ENCODE results near the gene ERFL.

Gene ERFL

DNA sequence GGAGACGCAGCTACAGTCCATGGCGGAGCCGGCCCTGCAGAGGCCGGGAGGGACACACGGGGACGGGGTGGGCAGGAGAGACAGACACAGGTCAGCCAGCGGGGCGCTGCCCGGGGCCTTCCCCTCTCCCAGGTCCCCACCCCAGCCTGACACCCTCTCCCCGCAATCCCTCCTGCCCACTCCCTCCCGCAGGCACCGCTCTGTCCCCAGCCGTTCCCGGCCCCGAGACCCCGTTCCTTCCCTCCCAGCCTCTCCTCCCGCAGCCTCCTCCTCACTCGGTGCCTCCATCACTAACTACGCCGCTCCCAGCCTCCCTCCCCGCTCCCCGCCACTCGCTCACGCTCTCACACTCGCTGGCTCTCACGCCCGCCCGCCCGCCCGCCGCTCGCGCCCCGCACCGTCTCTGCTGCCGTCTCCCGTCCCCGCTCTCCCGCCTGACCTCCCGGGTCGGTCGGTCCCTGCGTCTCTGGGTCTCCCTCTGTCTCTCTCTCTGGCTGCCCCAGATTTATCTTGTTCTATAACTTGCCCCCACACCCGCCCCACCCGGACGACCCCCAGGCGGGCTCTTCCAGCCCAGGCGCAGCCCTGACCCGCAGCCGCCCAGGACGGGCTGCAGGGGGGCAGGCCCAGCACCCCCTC lies 15.2 kb downstream of the ERFL start:
- no peak for DNase-seq

DNA sequence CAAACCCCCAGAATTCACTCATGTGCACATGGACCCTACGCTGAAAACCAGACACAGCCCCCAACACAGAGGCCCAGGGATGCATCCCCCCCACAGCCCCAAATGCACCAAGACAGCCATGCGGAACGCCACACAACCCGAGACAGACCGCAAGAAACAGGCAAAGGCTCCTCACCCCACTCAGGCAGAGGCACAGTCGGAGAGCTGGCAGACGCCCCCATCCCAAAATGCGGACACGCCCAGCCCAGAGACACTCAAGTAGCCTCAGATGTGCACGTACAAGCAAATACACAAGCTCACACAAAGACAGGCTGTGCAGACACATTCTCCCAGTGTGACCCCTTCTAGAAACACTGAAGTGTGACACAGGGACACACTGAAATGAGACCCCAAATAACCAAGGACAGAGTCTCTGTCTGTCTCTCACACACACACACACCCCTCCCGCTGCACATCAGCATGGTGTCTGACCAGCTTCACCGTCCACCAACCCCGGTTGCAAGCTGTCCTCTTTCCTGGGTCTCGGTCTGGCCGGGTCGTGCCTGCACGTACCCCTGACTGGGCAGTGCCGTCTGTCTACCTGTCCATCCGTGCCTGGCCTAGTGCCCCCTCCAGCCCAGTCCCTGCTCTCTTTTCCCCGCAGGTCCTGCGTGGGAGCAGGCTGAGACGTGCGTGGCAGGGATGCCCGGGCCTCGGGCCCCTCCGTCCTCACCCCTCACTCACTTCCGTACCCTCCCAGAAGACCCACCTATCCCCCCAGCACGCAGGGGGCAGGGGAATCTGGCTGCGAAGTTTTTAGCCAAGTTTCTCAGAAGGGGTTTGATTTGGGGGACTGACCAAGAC lies 16.1 kb downstream of the ERFL start:
- DNase-seq, result no peak

DNA sequence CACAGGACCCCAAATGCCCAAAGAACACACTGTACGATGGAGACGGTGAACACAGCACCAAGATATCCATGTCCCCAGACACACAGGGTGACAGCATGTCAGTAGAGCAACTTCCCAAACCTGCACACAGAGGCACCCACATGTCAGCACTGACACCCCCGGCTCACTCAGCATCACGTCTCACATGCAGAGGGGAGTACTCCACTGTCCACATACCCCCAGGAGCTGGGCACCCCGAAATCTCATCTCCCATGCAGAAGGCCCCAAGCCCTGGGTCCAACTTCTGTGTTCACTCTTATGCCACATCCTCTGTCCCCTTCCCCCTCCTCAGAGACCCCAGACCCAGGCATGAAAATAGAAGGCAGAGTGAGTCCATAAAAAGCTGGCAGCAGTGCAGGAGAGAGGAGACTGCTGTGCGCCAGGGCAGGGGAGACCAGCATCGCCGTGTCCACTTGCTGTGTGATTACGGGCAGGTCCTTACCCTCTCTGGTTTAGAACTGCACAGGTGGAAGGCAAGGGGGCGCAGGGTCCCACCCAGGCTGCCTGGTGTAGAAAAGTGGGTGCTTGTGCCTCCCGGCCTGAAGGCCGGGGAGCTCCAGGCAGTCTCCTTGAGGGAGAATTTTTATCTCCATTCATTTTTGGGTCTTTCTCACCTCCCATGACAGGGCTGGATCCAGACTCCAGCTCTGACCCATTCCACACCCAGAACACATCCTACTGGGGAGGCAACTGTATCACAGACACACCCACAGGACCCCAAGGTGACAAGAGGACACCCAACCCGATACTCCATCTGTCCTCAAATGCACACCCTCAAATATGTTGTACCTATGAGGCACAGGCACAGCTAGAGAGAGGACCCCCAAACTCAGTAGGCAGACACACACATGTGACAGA lies 17.0 kb downstream of the ERFL start:
- no peak for DNase-seq

DNA sequence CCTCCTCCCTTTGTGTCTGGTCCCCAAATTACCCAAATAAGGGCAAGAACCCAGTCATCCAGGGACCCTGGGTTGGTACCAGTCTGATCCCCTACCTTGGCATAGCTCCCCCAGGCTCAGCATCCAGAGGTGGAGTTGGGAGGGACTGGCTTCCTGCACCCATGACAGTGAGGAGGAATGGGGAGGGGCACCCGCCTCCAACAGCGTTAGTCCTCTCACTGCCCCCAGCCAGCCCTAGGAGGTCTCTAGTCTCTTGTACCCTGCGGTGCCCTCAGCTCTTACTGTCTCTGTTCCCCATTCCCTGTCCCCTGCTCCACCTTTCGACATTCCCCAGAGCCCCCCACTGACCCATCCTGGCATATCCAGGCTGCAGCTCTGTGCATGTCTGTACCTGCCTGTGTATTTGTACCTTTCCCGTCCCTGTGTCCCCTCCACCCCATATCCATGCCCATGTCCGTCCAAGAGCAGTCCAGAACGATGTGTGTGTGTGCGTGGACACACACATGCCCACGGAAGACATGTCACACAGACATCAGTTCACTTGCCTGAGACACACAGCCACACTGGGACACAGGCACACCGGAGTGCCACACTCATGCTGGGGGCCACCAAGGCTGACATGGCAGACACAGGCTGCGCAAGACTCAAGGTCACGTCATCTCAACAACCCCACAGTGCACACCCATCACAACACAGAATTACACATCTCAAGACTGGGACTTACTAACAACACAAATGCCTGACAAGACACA lies 17.8 kb downstream of the ERFL start:
- no peak for DNase-seq

DNA sequence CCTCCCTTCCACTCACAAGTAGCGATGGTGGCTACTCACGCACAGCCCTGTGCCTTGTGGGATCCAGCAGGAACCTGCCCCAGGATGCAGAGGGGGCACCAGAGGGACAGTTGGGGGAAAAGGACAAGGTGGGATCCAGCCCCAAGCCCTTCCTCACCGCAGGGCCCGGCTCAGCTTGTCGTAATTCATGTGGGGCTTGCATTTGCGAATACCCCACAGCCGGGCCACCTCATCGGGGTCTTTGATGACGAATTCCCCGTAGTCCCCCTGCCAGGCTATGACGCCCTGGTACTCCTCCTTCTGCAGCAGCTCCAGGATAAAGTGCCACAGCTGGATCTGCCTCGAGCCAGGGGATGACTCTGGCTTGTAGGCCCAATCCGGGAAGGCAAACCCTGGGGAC lies 18.5 kb downstream of the ERFL start:
- DNase-seq, result no peak

DNA sequence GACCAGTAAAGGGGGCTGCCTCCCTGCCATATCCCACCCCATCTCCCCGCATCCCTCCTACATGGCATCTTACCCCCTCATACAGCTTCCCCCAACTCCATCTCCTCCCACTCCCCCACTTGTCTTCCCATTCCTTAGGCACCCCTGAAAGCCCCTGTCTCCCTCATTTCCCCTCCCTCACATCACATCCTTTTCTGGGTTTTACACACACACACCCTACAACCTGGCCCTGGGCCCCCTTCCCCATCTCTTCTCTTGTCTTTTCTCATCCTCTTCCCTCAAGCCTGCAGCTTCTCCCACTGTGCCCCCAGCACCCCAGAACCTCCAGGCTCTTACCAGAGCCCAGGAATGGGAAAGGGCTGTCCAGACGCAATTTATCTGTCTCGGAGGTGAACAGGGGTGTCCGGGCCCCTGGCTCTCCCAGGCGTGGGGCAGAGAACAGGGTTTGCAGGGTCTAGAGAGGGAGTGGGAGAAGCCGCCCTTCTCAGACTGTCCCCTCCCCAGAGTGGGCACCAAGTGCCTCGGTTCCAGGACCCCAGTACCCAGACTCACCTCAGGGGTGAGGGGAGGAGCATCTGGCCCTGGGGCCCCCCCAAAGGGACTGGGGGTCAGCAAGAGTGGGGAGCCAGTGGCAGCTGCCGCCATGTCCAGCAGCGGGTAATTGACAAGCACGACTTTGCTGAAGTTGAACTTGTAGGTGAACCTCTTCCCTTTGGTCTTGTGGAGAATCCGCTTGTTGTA lies 19.4 kb downstream of the ERFL start:
- no peak for DNase-seq

DNA sequence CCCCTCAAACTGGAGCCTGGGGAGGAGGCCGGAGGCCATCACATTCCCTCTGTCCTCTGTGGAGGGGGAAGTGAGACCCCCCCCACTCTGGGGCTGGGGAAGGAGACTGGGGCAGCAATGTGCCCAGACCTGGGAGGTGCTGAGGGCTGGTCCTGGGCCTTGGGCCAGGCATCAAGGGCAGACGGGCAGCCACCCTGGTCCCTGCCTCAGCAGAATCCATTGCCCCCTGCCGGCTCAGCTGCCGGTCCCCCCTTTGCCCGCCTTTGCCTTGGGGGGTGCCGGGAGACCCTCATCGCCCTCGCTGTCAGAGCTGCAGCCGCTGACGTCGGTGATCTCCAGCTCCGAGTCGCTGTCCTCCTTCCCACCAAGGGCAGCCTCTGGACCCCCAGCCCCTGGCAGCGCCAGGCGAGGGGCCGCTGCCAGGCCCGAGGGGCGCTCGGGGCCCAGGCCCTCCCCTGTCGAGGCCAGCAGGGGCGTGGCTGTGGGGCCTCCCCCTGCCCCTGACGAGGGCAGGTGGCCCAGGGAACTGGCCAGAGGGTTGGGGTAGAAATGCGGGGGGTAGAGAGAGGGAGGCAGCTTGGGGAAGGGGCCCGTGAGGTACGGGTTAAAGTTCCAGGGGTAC lies 20.1 kb downstream of the ERFL start:
- DNase-seq, result no peak

DNA sequence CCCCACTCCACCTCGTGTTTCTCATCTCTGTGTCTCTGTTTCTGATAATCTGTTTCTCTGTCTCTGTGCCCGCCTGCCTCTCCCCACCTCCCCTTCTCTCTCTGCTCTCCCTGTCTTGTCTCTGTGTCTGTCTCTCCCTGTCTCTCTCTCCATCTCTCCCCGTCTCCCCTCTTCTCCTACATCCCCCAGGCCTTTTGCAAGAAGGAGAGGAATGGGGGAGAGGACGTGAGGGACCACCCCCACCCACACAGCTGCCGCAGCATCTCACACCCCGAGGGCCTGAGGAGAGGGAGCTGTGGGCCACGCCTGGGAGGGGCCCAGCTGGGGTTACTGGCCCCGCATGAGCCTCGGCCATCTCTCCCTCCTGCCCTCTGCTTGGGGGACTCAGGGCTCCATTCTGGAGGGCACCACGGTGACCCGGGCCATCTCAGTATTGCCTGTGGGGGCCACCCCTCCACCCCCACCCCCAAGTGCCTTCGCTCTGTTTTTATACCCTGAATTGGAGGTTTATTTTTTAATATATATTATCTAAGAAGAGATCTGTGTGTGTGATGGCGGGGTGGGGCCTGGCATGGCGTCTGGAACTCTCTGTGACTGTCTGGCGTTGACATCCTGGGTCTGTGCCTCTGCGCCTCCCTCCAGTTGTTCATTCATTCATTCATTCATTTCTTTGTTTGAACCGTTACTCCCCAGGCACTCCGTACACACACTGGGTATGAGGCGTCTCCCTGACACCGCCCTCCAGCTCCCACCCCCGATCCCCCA lies 21.2 kb downstream of the ERFL start:
- DNase-seq, result no peak

DNA sequence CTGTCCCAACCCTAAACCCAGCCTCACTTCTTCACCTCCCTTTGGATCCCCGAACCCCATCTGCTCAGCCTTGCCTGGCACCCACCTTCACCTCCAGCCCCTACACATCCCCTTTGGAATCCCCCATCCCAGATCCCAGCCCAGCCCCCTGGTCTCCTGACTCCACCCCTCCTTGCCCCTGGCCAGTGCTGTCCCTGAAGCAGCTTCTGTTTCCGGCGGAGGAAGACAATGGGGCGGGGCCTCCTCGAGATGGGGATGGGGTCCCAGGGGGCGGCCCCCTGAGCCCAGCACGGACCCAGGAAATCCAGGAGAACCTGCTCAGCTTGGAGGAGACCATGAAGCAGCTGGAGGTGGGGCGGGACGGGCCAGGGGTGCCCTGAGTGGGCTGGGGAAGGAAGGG lies 22.0 kb downstream of the ERFL start:
- no peak for DNase-seq

DNA sequence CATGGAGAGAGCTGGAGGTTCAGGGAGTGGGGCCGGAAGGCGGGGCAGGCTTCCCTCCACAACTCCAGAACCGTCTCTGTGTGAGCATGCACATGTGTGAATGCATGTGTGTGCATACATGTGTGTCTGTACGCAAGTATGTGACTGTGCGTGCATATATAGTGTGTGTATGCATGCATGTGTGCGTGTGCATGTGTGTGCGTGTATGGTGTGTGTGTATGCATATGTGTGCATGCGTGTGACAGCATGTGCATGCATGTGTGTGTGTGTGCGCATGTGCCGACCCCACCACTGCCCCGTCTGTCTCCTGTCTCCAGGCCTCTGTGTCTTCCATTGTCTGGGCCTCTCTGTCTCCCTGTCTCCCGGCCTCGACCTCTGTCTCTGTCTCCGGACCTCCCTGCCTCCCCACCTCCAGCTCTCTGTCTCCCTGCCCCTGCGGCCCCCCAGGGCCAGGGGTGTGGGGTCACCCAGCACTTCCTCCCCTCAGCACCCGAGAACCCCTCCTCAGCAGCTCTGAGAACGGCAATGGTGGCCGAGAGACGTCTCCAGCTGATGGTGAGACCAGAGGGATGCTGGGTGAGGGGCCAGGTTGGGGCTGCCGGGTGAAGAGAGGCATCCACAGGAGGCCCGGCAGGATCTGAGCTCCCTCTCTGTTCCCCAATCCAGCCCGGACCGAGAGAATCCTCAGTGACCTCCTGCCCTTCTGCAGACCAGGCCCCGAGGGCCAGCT lies 22.8 kb downstream of the ERFL start:
- no peak for DNase-seq

DNA sequence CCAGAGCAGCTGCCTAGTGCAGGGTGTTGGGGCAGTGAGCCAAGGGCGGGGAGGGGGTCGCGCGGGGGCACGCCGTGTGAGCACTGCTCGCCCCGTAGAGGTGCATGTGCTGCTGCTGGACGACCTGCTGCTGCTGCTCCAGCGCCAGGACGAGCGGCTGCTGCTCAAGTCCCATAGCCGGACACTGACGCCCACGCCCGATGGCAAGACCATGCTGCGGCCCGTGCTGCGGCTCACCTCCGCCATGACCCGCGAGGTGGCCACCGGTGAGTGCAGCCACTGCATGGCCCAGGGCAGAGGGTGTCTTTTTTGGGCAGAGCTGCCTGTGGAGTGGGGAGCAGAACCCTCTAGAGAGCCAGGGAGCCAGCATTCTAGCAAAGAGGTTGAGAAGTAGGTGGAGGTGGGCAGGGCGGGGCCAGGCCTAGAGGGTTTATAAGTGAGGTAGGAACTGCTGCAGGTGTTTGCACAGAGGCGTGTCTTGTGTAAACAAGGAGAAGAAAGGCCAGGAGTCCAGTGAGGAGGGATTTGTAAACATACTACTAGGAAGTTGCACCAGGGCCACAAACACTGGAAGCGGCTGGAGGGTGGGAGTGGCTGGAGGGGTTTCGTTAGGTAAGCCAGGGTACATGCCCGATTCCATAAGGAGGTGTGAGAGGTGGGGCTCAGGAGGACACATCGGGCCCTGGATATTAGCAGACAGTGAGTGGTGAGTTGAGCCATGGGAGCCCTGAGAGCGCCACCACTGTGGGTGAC lies 24.0 kb downstream of the ERFL start:
- no peak for DNase-seq

DNA sequence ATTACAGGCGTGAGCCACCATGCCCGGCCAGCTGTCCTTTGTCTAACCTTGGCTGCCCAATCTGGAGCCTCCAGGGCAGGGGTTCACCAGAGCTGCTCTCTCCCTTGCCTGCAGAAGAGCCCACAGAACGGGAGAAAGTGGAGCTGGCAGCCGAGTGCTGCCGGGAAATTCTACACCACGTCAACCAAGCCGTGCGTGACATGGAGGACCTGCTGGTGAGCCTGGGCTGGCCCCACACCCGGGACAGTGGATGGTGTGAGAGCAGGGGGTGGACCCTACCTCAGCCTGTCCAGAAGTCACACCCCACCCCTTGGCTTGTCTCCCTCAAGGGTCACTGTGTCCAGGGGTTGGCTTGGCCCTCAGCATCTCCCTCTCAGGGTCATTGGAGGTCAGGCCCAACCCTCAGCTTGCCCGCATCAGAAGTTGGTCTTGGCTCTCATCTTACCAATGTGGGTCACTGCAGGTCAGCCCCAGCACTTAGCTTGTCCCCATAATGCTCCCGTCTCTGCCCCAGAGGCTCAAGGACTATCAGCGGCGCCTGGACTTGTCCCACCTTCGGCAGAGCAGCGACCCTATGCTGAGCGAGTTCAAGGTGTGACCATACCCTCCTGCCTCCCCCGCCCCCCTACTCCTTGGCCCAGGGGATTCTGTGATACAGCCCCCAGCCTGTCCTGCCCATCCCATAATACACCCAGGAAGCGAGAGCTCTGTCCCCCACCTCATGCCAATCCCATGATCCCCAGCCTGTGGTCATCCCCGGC lies 24.9 kb downstream of the ERFL start:
- no peak for DNase-seq

DNA sequence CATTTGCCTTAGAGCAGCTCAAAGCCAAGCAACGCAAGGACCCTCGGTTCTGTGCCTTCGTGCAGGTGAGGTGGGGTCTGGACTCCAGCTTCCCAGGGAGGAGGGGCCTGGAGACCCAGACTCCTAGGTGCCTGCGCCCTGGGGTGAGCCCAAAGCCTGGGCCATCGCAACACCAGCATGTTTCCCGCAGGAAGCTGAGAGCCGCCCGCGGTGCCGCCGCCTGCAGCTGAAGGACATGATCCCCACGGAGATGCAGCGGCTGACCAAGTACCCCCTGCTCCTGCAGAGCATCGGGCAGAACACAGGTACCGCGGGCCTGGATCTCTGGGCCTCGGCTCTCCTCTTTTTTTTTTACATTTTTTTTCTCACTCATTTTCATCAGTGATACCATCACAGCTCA lies 25.7 kb downstream of the ERFL start:
- no peak for DNase-seq

DNA sequence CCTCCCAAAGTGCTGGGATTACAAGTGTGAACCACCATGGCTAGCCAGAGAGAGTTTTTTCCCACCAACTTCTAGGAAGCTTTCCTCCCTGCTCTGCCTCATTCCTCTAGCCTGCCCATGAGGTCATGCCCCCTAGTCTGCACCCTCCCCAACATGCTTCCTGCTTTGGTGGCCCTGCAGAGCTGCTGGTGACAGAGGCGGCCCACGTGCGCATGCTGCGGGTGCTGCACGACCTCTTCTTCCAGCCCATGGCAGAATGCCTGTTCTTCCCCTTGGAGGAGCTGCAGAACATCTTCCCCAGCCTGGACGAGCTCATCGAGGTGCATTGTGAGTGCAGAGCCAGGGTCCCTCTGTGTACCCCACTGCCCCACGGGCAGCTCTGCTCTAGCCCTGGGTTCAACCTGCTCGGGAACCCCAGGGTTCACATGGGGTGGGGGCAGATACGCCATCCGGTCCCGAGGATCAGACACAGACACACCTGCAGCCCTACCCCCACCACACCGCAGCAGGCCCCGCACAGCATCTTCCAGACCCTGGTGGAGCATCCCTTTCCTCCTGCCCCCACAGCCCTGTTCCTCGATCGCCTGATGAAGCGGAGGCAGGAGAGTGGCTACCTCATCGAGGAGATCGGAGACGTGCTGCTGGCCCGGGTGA lies 26.4 kb downstream of the ERFL start:
- no peak for DNase-seq

DNA sequence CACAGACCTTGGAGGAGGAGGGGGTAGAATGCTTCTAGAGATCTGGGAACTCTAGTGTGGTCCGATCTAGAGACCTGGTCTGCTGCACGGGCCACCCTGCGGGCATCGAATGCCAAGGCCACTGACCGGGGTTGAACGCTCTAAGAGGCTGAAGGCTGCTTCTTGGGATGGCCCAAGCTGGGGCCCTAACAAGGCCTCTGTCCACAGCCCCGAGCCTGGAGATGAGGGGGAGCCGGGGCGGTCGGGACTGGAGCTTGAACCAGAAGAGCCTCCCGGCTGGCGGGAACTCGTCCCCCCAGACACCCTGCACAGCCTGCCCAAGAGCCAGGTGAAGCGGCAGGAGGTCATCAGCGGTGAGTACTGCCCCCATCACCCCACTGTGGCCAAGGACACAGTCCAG lies 30.0 kb downstream of the ERFL start:
- DNase-seq, result no peak

DNA sequence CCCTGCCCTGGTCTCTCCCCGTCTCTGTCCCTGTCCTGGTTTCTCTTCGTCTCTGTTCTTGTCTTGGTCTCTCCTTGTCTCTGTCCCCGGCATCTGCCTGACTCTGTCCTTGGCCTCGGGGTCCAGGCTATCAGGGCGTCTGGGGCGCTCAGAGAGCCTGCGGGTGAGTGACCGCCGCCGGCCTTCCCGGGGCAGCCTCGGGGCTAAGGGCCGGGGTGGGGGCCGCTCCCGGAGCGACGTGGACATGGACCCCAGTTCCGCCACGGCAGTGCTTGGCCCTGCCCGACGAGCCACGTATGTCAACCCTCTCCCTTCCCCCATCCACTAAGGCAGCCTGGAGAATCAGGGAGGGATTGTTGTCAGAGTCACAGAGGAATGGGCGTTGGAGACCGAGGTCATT lies 30.4 kb downstream of the ERFL start:
- DNase-seq, result no peak

DNA sequence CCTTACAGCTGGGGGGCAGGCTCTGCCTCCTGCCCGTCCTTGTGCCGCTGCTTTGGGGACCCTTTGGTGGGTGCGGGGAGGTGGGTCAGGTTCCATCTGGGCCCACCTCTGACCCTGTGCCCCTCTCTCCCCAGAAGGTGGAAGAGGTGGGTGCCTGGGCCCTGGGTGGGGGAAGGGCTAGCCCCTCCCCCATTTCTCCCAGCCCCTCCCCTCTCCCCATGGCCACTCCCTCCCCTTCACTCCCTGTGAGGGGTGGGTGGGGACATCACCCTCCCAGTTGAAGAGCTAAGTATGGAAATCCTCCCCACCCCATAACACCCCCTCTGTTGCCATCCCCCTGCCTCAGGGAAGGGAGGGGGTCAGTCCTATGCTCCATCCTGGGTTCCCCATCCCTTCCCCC lies 31.1 kb downstream of the ERFL start:
- no peak for DNase-seq

DNA sequence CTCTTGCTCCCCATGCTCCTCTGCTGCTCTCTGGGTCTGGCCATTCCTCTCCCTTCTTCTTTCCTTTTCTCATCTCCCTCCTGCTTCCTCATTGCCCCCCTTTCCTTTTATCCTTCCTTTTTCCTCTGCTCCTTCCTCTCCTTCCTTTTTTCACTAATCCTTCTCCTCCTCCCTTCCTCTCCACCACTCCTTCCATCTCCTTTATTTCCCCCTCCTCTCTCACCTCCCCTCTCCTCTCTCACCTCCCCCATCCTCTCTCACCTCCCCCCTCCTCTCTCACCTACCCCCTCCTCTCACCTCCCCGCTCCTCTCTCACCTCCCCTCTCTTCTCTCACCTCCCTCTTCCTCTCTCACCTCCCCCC lies 31.7 kb downstream of the ERFL start:
- no peak for DNase-seq
